HEK293 (cell line): ENCODE results near the gene S100A12.

Source experiments
- CTCF ChIP-seq: fragments of 450-650 bp; formaldehyde crosslinking; IDR thresholded peaks from 2 replicates; pipeline ENCODE4 v1.5.1; 2016; ENCODE audit warnings: missing biosample characterization, missing genetic modification characterization
- HOXD13 ChIP-seq: sonication (generic); formaldehyde crosslinking; IDR thresholded peaks from 2 replicates; pipeline ENCODE4 v1.8.0; 2022; ENCODE audit warnings: missing genetic modification reagents, borderline replicate concordance
- PATZ1 ChIP-seq: fragments of 450-650 bp; formaldehyde crosslinking; IDR thresholded peaks from 2 replicates; pipeline ENCODE4 v1.5.1; 2016; ENCODE audit warnings: missing biosample characterization, missing genetic modification characterization
- REST ChIP-seq: fragments of 450-650 bp; formaldehyde crosslinking; IDR thresholded peaks from 2 replicates; pipeline ENCODE4 v1.5.1; 2016; ENCODE audit warnings: missing biosample characterization, missing genetic modification characterization
- SALL2 ChIP-seq: fragments of 450-650 bp; formaldehyde crosslinking; IDR thresholded peaks from 2 replicates; pipeline ENCODE4 v1.5.0; 2017; ENCODE audit warnings: missing biosample characterization, mild to moderate bottlenecking, missing genetic modification characterization, borderline replicate concordance
- TCF7L2 ChIP-seq: IDR thresholded peaks from 2 replicates; pipeline ENCODE4 v1.6.1; 2011; ENCODE audit warnings: low read depth, mild to moderate bottlenecking, inconsistent platforms, low read length, moderate library complexity, borderline replicate concordance
- ZNF10 ChIP-seq: fragments of 450-650 bp; formaldehyde crosslinking; IDR thresholded peaks from 2 replicates; pipeline ENCODE4 v1.5.1; 2017; ENCODE audit warnings: missing biosample characterization, missing genetic modification characterization
- ZNF121 ChIP-seq: fragments of 450-650 bp; formaldehyde crosslinking; IDR thresholded peaks from 2 replicates; pipeline ENCODE4 v1.5.1; 2016; ENCODE audit warnings: missing biosample characterization, missing genetic modification characterization
- ZNF335 ChIP-seq: fragments of 450-650 bp; formaldehyde crosslinking; conservative IDR thresholded peaks from 2 replicates; pipeline ENCODE4 v1.5.1; 2016; ENCODE audit warnings: missing biosample characterization, missing genetic modification characterization
- ZNF513 ChIP-seq: fragments of 450-650 bp; IDR thresholded peaks from 2 replicates; pipeline ENCODE4 v1.5.1; 2018; ENCODE audit warnings: missing biosample characterization, missing genetic modification characterization
- ZNF530 ChIP-seq: fragments of 450-650 bp; formaldehyde crosslinking; IDR thresholded peaks from 2 replicates; pipeline ENCODE4 v1.5.1; 2016; ENCODE audit warnings: low read depth, missing biosample characterization, missing genetic modification characterization
- ZNF585B ChIP-seq: fragments of 450-650 bp; formaldehyde crosslinking; IDR thresholded peaks from 2 replicates; pipeline ENCODE4 v1.5.1; 2016; ENCODE audit warnings: missing biosample characterization, missing genetic modification characterization
- ZNF639 ChIP-seq: fragments of 450-650 bp; formaldehyde crosslinking; IDR thresholded peaks from 2 replicates; pipeline ENCODE4 v1.5.1; 2016; ENCODE audit warnings: missing biosample characterization, missing genetic modification characterization

- TF ChIP-seq ZNF335 (tag by site-specific recombination) (no peak), CTCF (tag by site-specific recombination) (no peak), ZNF530 (tag by site-specific recombination) (no peak), SALL2 (tag by site-specific recombination) (no peak), HOXD13 (CRISPR knock-in tag) (no peak), TCF7L2 (no peak), ZNF585B (tag by site-specific recombination) (no peak), ZNF513 (no peak), PATZ1 (tag by site-specific recombination) (no peak), ZNF10 (tag by site-specific recombination) (no peak), ZNF639 (tag by site-specific recombination) (no peak), REST (tag by site-specific recombination) (no peak), ZNF121 (tag by site-specific recombination) (no peak)
These were observed 4.2 kb upstream of the S100A12 start for GRCh38 chr1:153379591-153379990.
